CD4-positive, alpha-beta T cell treated with Interferon alpha-2 for 1 hour (primary cell): ENCODE results near the gene CTTN.
"Not testable (repeated sequence)": the region's sequence is repeated elsewhere in the genome, so short reads cannot be mapped to it uniquely, and the experiment has no call there.

Source experiments
- DNase-seq, 2 donors: peaks; one replicate each; pipeline ENCODE4 v3.0.0-alpha.2; 2020 to 2022

Gene CTTN

GRCh38 chr11:70429724-70430521 is 31.6 kb downstream of the CTTN start:
- DNase-seq, result no peak

GRCh38 chr11:70430671-70431574 is 32.6 kb downstream of the CTTN start:
- DNase-seq, result no peak

GRCh38 chr11:70431611-70432010 is 33.3 kb downstream of the CTTN start:
- no peak for DNase-seq

DNA sequence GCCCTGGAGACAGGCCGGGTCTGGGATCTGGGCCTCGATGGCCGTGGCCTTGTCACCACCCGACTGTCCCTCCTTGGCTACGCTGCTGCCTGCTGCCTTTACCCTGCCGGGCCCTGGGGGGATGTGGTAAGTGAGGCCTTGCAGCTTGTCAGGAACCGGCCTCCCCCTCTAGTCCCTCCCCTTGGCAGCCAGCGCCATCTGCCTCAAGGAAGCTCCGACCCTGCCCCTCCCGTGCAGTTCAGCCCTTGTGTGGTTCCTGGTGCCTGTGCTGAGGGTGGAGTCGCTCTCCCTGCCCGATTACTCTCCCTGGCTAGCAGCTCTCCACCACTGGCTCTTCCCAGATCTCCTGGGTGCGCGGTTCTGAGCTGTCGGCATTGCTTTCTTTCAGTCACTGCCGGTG is 33.7 kb downstream of the CTTN start:
- no peak for DNase-seq

GRCh38 chr11:70432580-70432979 is 34.3 kb downstream of the CTTN start:
- DNase-seq, result no peak

GRCh38 chr11:70433038-70433437 is 34.7 kb downstream of the CTTN start:
- no peak for DNase-seq

- no peak for DNase-seq
These were observed 35.2 kb downstream of the CTTN start for GRCh38 chr11:70433526-70433925.

DNA sequence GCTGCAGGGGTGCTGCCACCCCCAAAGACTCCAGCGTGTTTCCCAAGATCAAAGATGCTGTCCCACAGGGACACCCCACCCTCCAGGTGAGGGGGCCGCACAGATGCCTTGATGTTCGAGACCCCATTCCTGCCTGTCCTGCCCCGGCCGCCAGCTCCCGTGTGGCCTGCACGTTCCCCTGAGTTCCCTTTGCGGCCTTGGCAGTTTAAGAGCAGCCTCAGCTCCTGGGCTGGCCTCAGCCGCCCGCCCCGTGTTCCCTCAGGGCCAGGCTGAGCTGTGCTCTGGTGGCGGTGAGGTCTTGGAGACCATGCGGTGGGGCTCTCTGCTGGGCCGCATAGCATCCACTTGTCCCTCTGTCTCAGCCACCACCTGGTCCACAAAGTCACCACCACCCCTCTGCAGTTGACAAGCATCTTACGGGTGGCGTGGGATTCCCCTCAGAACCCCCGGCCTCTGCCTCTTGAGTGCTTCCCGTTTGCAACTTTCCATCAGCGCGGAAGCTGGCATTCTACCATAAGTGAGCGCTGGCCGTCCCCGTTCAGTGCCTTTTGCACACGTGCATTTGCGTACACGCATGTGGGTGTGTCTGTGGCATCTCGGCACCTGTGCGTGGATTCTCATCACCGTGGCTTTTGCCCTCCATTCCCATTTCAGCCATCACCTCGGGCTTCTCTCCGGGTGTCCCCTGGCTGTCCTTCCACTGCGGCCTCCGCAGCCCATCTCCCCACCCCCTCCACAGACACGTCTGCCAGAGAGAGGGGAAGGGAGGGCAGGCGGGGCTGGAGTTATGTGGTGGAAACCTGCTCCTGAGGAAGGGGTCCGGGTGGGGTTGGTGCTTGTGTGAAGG is 35.9 kb downstream of the CTTN start:
- no peak for DNase-seq

DNA sequence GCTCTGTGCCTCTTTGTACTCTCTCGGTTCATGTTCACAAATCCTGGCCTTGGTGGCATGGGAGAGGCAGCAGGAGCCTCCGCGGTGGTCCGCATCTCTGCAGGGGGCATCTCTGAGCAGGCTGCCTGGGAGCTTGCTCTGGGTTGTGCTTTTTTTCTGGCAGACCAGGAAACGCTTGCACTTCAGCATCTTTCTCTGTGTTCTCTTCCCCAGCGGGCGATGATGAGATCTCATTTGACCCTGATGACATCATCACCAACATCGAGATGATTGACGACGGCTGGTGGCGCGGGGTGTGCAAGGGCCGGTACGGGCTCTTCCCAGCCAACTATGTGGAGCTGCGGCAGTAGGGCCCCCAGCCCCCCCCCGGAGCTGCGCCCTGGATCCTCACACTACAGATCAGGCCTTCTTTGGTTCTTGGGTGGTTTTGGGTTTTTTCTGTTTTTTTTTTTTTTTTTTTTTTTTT is 36.5 kb downstream of the CTTN start:
- DNase-seq, result no peak

GRCh38 chr11:70435361-70435760 is 37.0 kb downstream of the CTTN start:
- no peak for DNase-seq

DNA sequence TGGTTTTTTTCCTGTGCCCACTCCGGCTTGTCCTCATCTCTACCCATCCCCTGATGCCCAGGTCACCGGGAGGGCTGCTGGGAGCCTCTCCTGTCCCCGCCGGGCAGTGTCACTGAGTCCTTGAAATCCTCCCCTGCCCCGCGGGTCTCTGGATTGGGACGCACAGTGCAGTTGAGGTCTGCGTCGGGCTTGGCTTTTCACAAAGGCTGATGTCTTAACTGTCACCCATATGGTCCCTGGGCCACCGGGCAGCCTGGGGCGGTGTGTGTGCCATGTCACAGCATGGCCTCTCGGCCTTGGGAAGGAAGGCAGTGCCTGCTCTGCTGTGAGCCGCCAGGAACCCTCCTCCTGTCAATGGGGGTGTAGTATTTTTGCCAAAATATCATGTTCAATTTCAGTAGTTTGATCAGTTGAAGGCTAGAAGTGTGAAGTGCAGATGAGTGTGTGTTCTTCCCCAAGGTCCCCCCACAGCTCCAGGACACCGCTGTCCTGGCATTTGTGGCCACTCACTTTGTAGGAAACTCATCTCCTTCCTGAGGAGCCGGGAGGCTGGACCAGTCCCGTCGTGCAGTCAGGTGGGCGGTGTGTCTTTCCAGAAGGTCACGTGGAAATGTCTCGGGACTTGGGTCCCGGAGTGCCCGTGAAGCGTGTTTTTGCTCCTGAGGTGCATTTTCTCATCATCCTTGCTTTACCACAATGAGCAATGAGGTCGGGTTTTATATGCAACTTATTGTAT is 37.6 kb downstream of the CTTN start:
- DNase-seq, result no peak

DNA sequence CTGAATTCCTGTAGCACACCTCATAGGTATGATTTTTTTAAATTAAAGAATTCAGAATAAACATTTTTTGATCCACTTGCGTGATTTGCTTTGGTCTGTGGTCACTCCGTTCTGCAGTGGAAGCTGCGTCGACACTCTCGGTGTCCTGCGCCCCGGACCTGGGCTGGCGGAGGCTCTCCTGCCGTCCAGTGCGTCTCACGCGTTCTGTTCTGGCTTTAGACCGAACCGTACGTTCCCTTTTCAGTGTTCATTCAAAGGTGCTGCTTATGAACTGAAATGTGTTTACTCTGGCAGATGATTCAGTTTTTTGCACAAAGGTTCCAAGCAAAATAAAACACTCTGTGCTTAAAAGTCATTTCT is 38.2 kb downstream of the CTTN start:
- DNase-seq, result no peak

GRCh38 chr11:70437111-70437784 is 38.9 kb downstream of the CTTN start:
- no peak for DNase-seq

GRCh38 chr11:70440206-70440605 is 41.9 kb downstream of the CTTN start:
- DNase-seq, result no peak

GRCh38 chr11:70443773-70444030 is 45.4 kb downstream of the CTTN start:
- no peak for DNase-seq

DNA sequence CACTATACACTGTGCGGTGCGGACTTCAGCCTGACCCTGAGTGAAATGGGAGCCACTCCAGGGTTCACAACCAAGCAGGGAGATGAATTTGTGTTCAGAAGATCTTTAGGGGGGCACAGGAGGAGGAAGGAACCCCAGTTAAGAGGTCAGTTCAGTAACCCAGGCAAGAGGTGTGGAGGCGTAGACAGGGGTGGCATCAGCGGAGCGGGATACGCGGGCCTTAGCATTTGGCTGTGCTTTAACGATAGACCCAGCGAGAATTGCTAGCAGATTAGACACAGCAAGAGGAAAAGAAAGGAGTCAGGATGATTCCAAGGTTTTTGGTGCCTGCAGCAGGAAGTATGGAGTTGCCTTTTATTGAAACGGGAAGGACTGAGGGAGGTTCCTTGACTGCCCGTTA is 46.8 kb downstream of the CTTN start:
- no peak for DNase-seq

DNA sequence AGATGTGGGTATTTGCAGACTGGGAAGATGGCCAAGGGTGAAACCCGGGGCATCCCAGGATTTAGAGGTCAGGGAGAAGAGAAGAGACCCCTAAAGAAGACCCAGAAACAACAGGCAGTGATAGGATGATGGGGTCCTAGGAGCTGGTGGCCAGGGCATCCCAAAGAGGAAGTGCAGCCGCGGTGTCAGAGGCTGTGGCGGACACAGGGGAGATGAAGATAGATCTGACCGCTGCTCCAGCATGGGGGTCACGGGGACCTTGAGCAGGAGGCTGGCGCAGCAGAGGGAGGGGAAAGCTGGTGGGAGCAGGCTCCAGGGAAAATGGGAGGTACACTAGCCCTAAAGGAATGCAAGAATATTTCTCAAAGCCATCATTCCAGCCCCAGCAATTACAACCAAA is 47.3 kb downstream of the CTTN start:
- no peak for DNase-seq

- DNase-seq, result no peak
These were observed 50.7 kb downstream of the CTTN start for GRCh38 chr11:70448983-70449567.

DNA sequence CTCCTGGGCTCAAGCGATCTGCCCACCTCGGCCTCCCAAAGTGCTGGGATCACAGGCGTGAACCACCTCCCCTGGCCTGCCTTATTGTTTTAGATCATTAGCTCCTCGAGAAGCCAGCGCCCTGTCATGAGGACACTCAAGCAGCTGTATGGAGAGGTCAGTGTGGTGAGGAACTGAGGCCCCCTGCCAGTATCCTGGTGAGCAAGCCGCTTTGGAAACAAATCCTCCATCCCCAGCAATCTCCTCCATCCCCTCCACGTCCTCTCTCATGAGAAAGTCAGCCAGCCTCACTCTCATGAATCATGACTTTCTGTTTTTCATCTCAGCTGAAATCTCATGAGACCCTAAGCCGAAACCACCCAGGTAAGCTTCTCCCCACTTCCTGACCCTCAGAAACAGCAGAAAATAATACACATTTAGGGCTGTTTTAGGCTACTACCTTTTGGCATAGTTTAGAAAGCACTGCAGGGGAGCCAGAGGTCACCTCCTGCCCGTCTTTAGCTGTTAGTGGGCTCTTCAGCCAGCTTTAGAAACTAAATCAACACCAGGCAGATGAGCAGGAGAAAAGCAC is 56.0 kb downstream of the CTTN start:
- DNase-seq, result no peak

GRCh38 chr11:70454811-70455210 is 56.5 kb downstream of the CTTN start:
- DNase-seq, result not testable (repeated sequence)

GRCh38 chr11:70455354-70455753 is 57.0 kb downstream of the CTTN start:
- DNase-seq, result no peak
